ENCODE data around the gene USP36.

DNA sequence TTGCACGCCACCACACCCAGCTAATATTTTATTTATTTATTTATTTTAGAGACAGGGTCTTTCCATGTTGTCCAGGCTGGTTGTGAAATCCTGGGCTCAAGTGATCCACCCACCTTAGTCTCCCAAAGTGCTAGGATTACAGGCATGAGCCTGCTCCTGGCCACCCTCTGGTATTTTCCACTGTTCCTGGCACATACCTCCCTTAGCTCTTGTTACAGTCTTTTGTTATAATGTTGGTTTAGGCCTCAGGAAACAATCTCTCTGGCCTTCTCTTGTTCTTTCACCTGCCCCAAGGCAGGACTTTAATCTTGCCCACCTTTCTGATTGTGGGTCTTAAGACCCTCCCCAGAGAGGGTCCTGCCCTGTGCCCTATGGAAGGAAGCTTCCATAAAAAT lies 55.0 kb downstream of the USP36 start:
- no peak for TF ChIP-seq CTCF (IDR thresholded peaks at IDR 0.05; ENCODE audit: low read depth, low read length, poor library complexity, severe bottlenecking)
- no peak for TF ChIP-seq EZH2phosphoT487 (IDR thresholded peaks at IDR 0.05; ENCODE audit: borderline replicate concordance, low read length)
